Pancreas (tissue), 10 donors: ENCODE data around the gene RACGAP1. TPM values are rescaled to one million over a fixed set of nuclear protein-coding genes. Genes with fewer than 3 reads are reported as not detected.
"Not testable (repeated sequence)": the region's sequence is repeated elsewhere in the genome, so short reads cannot be mapped to it uniquely, and the experiment has no call there.

Experiments used
- ATAC-seq, 4 donors: fragments of 200-7000 bp; cut with Tn5 transposase; one replicate each; pipeline versions ENCODE4 v1.8.0 to v1.9.1; 2020; ENCODE audit warnings: mild to moderate bottlenecking in 4 of 4, moderate library complexity in 4 of 4
- DNase-seq, 6 donors: peaks; one replicate each; pipeline ENCODE4 v3.0.0-alpha.2; 2020
- FAIRE-seq: peaks from 2 replicates; lab custom pipeline; 2012; peaks lifted over from hg19 to GRCh38; lab: Jason Lieb, UNC
- H3K27ac ChIP-seq, 4 donors: fragments of 200-600 bp; sonication (generic); 1 replicate in 3 of 4; 2 replicates in 1 of 4; pipeline versions ENCODE4 v1.5.0 to v1.8.0; 2020
- H3K27me3 ChIP-seq, 4 donors: fragments of 200-600 bp; one replicate each; pipeline ENCODE4 v1.8.0; 2021
- H3K36me3 ChIP-seq, 3 donors: fragments of 200-600 bp; sonication (generic) in 1 of 3; one replicate each; pipeline versions ENCODE4 v1.5.0 to v1.8.0; 2020 to 2021
- H3K4me1 ChIP-seq, 3 donors: fragments of 200-600 bp; one replicate each; pipeline ENCODE4 v1.8.0; 2021
- H3K4me3 ChIP-seq, 4 donors: fragments of 200-600 bp; sonication (generic) in 2 of 4; one replicate each; pipeline versions ENCODE4 v1.5.0 to v1.8.0; 2020 to 2021
- H3K9me3 ChIP-seq, 4 donors: fragments of 200-600 bp; one replicate each; pipeline ENCODE4 v1.8.0; 2021
- CTCF ChIP-seq, 4 donors: fragments of 200-600 bp; sonication (generic) in 3 of 4; IDR thresholded peaks; one replicate each; pipeline versions ENCODE4 v1.5.0 to v1.8.0; 2021; ENCODE audit warnings: antibody characterized with exemption in 4 of 4
- WGBS, 2 donors: extraction: QIAGEN DNeasy Blood & Tissue Kit; methylation state at CpG; one replicate each; pipeline ENCODE4 v1.1.7; 2013; 5-methylcytosine and 5-hydroxymethylcytosine counted together
- intact Hi-C, 3 donors: fragments of 100-400 bp; cut with DNase I; formaldehyde crosslinking; loops; one replicate each; pipeline versions ENCODE4 v1.11.1 to v1.14.2; 2022
- polyA plus RNA-seq, 2 donors: library from polyadenylated mRNA; stranded (reverse); fragments of 200-250 nt; gene quantifications; one replicate each; pipeline ENCODE4 v1.2.3, GENCODE V29; 2013
- total RNA-seq, 6 donors: library from RNA; stranded (reverse); fragmentation: NEBNext Ultra II Directional in 4 of 6; extraction: Animal tissue kit (Norgen Biotek cat#: 25700) in 4 of 6; gene quantifications; one replicate each; pipeline versions ENCODE4 v1.2.1 to v1.2.4, GENCODE V29; 2021 to 2023
- donor health status: healthy with polysubstance abuse.
- donor health status: DM: no; HTN: no; CAD: no; lungs with moderate emphysema.
- donor health status: DM: no; HTN: no; CAD: no.
- donor health status: control.
- donor health status: control.
- donor health status: Bipolar disorder and iron deficiency.
- donor health status: DM: yes; HTN: yes; CAD: no.
- donor health status: DM: no; HTN: no; CAD: no.
- donor health status: DM: no; HTN: no; CAD: no.
- donor health status: DM: yes; HTN: yes; CAD: no.

RACGAP1 gene
- total and polyA plus RNA-seq, 8 donors = 0.72 to 6.3 (median 2.4) TPM

- FAIRE-seq (no peak), DNase-seq (no peak), ATAC-seq (no peak)
- 82 to 87% methylated on average over 2 of the region's 2 CpGs for WGBS, 2 donors
- H3K27me3 ChIP-seq = no peaks in the 10 kb centered on the region
- H3K4me3 ChIP-seq = no peak overlapping the region
- no peak for TF ChIP-seq CTCF (IDR thresholded peaks at IDR 0.05)
- no peaks in the 10 kb centered on the region for H3K9me3 ChIP-seq
- intact Hi-C loops = no loop called here
- H3K27ac ChIP-seq = no peak overlapping the region
- no peaks in the 10 kb centered on the region for H3K36me3 ChIP-seq
- H3K4me1 ChIP-seq = no peaks in the 10 kb centered on the region
Measured at GRCh38 chr12:50003595-50003994, 21.7 kb downstream of the RACGAP1 start.

- ATAC-seq (no peak), FAIRE-seq (no peak), DNase-seq (no peak)
- no peak for TF ChIP-seq CTCF (IDR thresholded peaks at IDR 0.05)
- Histone ChIP-seq H3K9me3 (no peaks in the 10 kb centered on the region), H3K27me3 (no peaks in the 10 kb centered on the region), H3K36me3 (no peaks in the 10 kb centered on the region), H3K4me1 (no peaks in the 10 kb centered on the region), H3K27ac (no peak overlapping the region), H3K4me3 (no peak overlapping the region)
- 88 to 89% methylated on average over 2 of the region's 2 CpGs for WGBS, 2 donors
- intact Hi-C loops = no loop called here
Measured at GRCh38 chr12:49998453-49998852, 26.8 kb downstream of the RACGAP1 start.

- H3K9me3 ChIP-seq = no peaks in the 10 kb centered on the region
- FAIRE-seq (no peak), DNase-seq (no peak), ATAC-seq (no peak)
- H3K4me3 ChIP-seq = no peak overlapping the region
- TF ChIP-seq CTCF (IDR thresholded peaks at IDR 0.05) = no peak
- H3K36me3 ChIP-seq = no peaks in the 10 kb centered on the region
- WGBS, 2 donors = 87 to 91% methylated on average over 4 of the region's 4 CpGs
- no peak overlapping the region for H3K27ac ChIP-seq
- intact Hi-C loops = no loop called here
- H3K4me1 ChIP-seq = no peaks in the 10 kb centered on the region
- H3K27me3 ChIP-seq = no peaks in the 10 kb centered on the region
Measured at GRCh38 chr12:49990273-49990672, 35.0 kb downstream of the RACGAP1 start.

GRCh38 chr12:49989400-49989799 lies 35.9 kb downstream of the RACGAP1 start:
- H3K4me3 ChIP-seq, H3K4me1 ChIP-seq, H3K36me3 ChIP-seq, H3K9me3 ChIP-seq, DNase-seq, H3K27me3 ChIP-seq, FAIRE-seq, intact Hi-C loops, H3K27ac ChIP-seq, ATAC-seq: not testable (repeated sequence)
- 88 to 94% methylated on average over 2 of the region's 2 CpGs for WGBS, 2 donors

- FAIRE-seq (no peak), ATAC-seq (peak in 3 of 4 donors; percentile 48 to 71 (median 49)), DNase-seq (no peak)
- Histone ChIP-seq H3K27me3 (no peaks in the 10 kb centered on the region), H3K9me3 (no peaks in the 10 kb centered on the region), H3K4me3 (no peak overlapping the region), H3K4me1 (peaks cover 0 to 3% (median 0%) of the 10 kb centered on the region in 3 donors), H3K36me3 (no peaks in the 10 kb centered on the region), H3K27ac (peak overlapping the region in 1 of 4 donors; percentile 2)
- no peak for TF ChIP-seq CTCF (IDR thresholded peaks at IDR 0.05)
- intact Hi-C loops = no loop called here
- 59 to 63% methylated on average over 4 of the region's 4 CpGs for WGBS, 2 donors
Measured at GRCh38 chr12:49987625-49988303, 37.5 kb downstream of the RACGAP1 start.

- intact Hi-C loops, H3K27me3 ChIP-seq, ATAC-seq, DNase-seq, H3K9me3 ChIP-seq, H3K4me3 ChIP-seq, H3K27ac ChIP-seq, H3K4me1 ChIP-seq, FAIRE-seq, H3K36me3 ChIP-seq: not testable (repeated sequence)
- 85 to 86% methylated on average over 3 of the region's 3 CpGs for WGBS, 2 donors
Measured at GRCh38 chr12:49986476-49986875, 38.8 kb downstream of the RACGAP1 start.
